HG03521 (cell line): ENCODE results near the gene NEUROG3.

Experiments
- ATAC-seq: cut with Tn5 transposase; IDR thresholded peaks from one replicate; pipeline ENCODE4 v1.9.1; 2021; ENCODE audit warnings: mild to moderate bottlenecking, moderate library complexity; ENCODE audit not compliant: unreplicated experiment

NEUROG3 gene

GRCh38 chr10:69573056-69573806 is at the start of gene NEUROG3:
TSS of gene NEUROG3 (minus strand) at chr10:69573422. CDS start at chr10:69573043, 379 bp downstream.
- ATAC-seq: no peak

- ATAC-seq: no peak
These were observed 47.4 kb upstream of the NEUROG3 start for GRCh38 chr10:69620625-69621024.

GRCh38 chr10:69619626-69620025 is 46.4 kb upstream of the NEUROG3 start:
- ATAC-seq: no peak

- no peak for ATAC-seq
These were observed 45.5 kb upstream of the NEUROG3 start for GRCh38 chr10:69618746-69619145.

- ATAC-seq: no peak
These were observed 43.1 kb upstream of the NEUROG3 start for GRCh38 chr10:69616358-69616757.

- no peak for ATAC-seq
These were observed 40.9 kb upstream of the NEUROG3 start for GRCh38 chr10:69614130-69614529.

GRCh38 chr10:69612760-69613159 is 39.5 kb upstream of the NEUROG3 start:
- ATAC-seq: no peak

GRCh38 chr10:69609077-69609476 is 35.9 kb upstream of the NEUROG3 start:
- no peak for ATAC-seq

GRCh38 chr10:69600761-69601330 is 27.6 kb upstream of the NEUROG3 start:
- ATAC-seq: no peak

- no peak for ATAC-seq
These were observed 15.1 kb upstream of the NEUROG3 start for GRCh38 chr10:69588358-69588757.

- no peak for ATAC-seq
These were observed 11.4 kb upstream of the NEUROG3 start for GRCh38 chr10:69584624-69585023.

- ATAC-seq: no peak
These were observed 9.9 kb upstream of the NEUROG3 start for GRCh38 chr10:69583106-69583505.

- ATAC-seq: no peak
These were observed 7.2 kb upstream of the NEUROG3 start for GRCh38 chr10:69580435-69580834.

GRCh38 chr10:69579464-69580060 is 6.3 kb upstream of the NEUROG3 start:
- no peak for ATAC-seq

GRCh38 chr10:69578508-69578991 is 5.3 kb upstream of the NEUROG3 start:
- no peak for ATAC-seq

- ATAC-seq: no peak
These were observed 4.3 kb upstream of the NEUROG3 start for GRCh38 chr10:69577268-69578232.

GRCh38 chr10:69576334-69577011 is 3.3 kb upstream of the NEUROG3 start:
- no peak for ATAC-seq

- ATAC-seq: no peak
These were observed 2.0 kb upstream of the NEUROG3 start for GRCh38 chr10:69575164-69575722.

- no peak for ATAC-seq
These were observed 1.4 kb upstream of the NEUROG3 start for GRCh38 chr10:69574571-69574978.
